K562 (cell line): ENCODE results near the gene AQP5. TPM values are rescaled to one million over a fixed set of nuclear protein-coding genes. Genes with fewer than 3 reads are reported as not detected.

Source experiments
- ATAC-seq: fragments of 200-7000 bp; cut with Tn5 transposase; 3 replicates; pipeline ENCODE4 v1.9.1; 2020; ENCODE audit warnings: moderate library complexity
- BruUV-seq: library from RNA; stranded (reverse); fragments of 400-500 nt; replicated peaks from 2 replicates; lab custom pipeline; 2021; lab: Mats Ljungman, UMichigan
- CTCF ChIA-PET: fragments of 300-600 bp; formaldehyde crosslinking; extraction: SDS; loops from one replicate; lab custom pipeline; 2021; ENCODE audit warnings: low intra/inter-chr PET ratio; lab: Yijun Ruan, JAX
- POLR2A ChIA-PET: fragments of 300-600, 350-650 bp; sonication (Branson Sonifier 250); formaldehyde crosslinking; extraction: SDS; loops from one replicate; lab custom pipeline; 2021; ENCODE audit warnings: antibody characterized with exemption, inconsistent platforms; lab: Yijun Ruan, JAX
- DNase-seq, 4 experiments: peaks; one replicate each; pipeline versions ENCODE4 v3.0.0 to v3.0.0-alpha.2; 2011 to 2018; ENCODE audit warnings: low spot score in 3 of 4, mixed read lengths in 3 of 4; ENCODE audit errors: extremely low read depth in 1 of 4
- FAIRE-seq: peaks from 2 replicates; lab custom pipeline; 2011; peaks lifted over from hg19 to GRCh38; lab: Jason Lieb, UNC
- H2AFZ ChIP-seq: 2 replicates; pipeline ENCODE4 v1.6.0; 2011; ENCODE audit warnings: low read depth, low read length, control low read depth, inconsistent platforms
- H3K27ac ChIP-seq: fragments of 200-600 bp; 3 replicates; pipeline ENCODE4 v1.8.0; 2011; ENCODE audit warnings: low read depth, mild to moderate bottlenecking, control low read depth, inconsistent platforms, low read length, moderate library complexity, mixed read lengths; ENCODE audit errors: extremely low read depth
- H3K27me3 ChIP-seq, 2 experiments: fragments of 300-600 bp in 1 of 2; 2 replicates in 1 of 2; 3 replicates in 1 of 2; pipeline versions ENCODE4 v1.6.0 to v1.8.0; 2011; ENCODE audit warnings: inconsistent platforms in 2 of 2, low read length in 2 of 2, mild to moderate bottlenecking in 1 of 2, mixed read lengths in 1 of 2, moderate library complexity in 1 of 2; ENCODE audit not compliant: control insufficient read depth in 2 of 2, insufficient read depth in 2 of 2
- H3K36me3 ChIP-seq: fragments of 300-600 bp; 3 replicates; pipeline ENCODE4 v1.8.0; 2011; ENCODE audit warnings: mild to moderate bottlenecking, low read length, inconsistent platforms; ENCODE audit not compliant: control insufficient read depth, insufficient read depth
- H3K4me1 ChIP-seq, 2 experiments: fragments of 200-600 bp in 1 of 2; replicated peaks in 1 of 2; 2 replicates in 1 of 2; 3 replicates in 1 of 2; pipeline versions ENCODE4 v1.5.1 to v1.8.0; 2011; ENCODE audit warnings: inconsistent platforms in 2 of 2, low read length in 2 of 2, mild to moderate bottlenecking in 1 of 2, mixed read lengths in 1 of 2, moderate library complexity in 1 of 2; ENCODE audit not compliant: control insufficient read depth in 2 of 2, insufficient read depth in 2 of 2
- H3K4me2 ChIP-seq: 2 replicates; pipeline ENCODE4 v1.6.1; 2011; ENCODE audit warnings: low read length, control low read depth, inconsistent platforms, mixed read lengths; ENCODE audit not compliant: insufficient read depth
- H3K4me3 ChIP-seq: fragments of 200-600 bp; sonication (generic), shearing (Covaris generic); 2 replicates; pipeline ENCODE4 v1.5.1; 2016; ENCODE audit warnings: control low read depth, inconsistent platforms
- H3K79me2 ChIP-seq: fragments of 200-600 bp; 3 replicates; pipeline ENCODE4 v1.8.0; 2011; ENCODE audit warnings: low read length, inconsistent platforms; ENCODE audit not compliant: control insufficient read depth, insufficient read depth
- H3K9ac ChIP-seq, 2 experiments: 2 replicates each; pipeline versions ENCODE4 v1.6.0 to v1.6.1; 2011; ENCODE audit warnings: low read depth in 2 of 2, low read length in 2 of 2, control low read depth in 1 of 2, inconsistent platforms in 1 of 2, mild to moderate bottlenecking in 1 of 2, mixed read lengths in 1 of 2; ENCODE audit not compliant: insufficient read depth in 1 of 2
- H3K9me1 ChIP-seq: one replicate; pipeline ENCODE4 v1.6.0; 2011; ENCODE audit warnings: inconsistent platforms, mild to moderate bottlenecking, low read length, moderate library complexity; ENCODE audit not compliant: control insufficient read depth, insufficient read depth
- H3K9me3 ChIP-seq: replicated peaks from 2 replicates; pipeline ENCODE4 v1.5.1; 2011; ENCODE audit warnings: low read depth, low read length, inconsistent platforms; ENCODE audit not compliant: control insufficient read depth, insufficient read depth
- H4K20me1 ChIP-seq: replicated peaks from 2 replicates; pipeline ENCODE4 v1.6.1; 2011; ENCODE audit warnings: low read length, inconsistent platforms, mixed read lengths; ENCODE audit not compliant: control insufficient read depth, insufficient read depth
- ARID3B ChIP-seq: fragments of 250-450 bp; sonication (Bioruptor Pico); IDR thresholded peaks from 2 replicates; pipeline ENCODE4 v1.4.0; 2020; ENCODE audit warnings: borderline replicate concordance
- BRF2 ChIP-seq: IDR thresholded peaks from 3 replicates; pipeline ENCODE4 v1.6.1; 2011; ENCODE audit warnings: borderline replicate concordance, mild to moderate bottlenecking; ENCODE audit not compliant: insufficient read length, insufficient read depth
- CEBPZ ChIP-seq: fragments of 150-350 bp; IDR thresholded peaks from 2 replicates; pipeline ENCODE4 v1.6.1; 2014; ENCODE audit warnings: low read depth, mild to moderate bottlenecking, low read length, borderline replicate concordance
- FOXP1 ChIP-seq: sonication (generic); formaldehyde crosslinking; IDR thresholded peaks from 2 replicates; pipeline ENCODE4 v1.8.0; 2022; ENCODE audit warnings: mild to moderate bottlenecking, missing genetic modification reagents
- FOXP4 ChIP-seq: sonication (generic); formaldehyde crosslinking; IDR thresholded peaks from 2 replicates; pipeline ENCODE4 v1.8.0; 2022; ENCODE audit warnings: mild to moderate bottlenecking, missing genetic modification reagents, borderline replicate concordance
- HOMEZ ChIP-seq: fragments of 250-450 bp; sonication (Bioruptor Pico); IDR thresholded peaks from 2 replicates; pipeline ENCODE4 v1.4.0; 2020; ENCODE audit warnings: mild to moderate bottlenecking, moderate library complexity
- ZNF274 ChIP-seq: IDR thresholded peaks from 2 replicates; pipeline ENCODE4 v1.6.1; 2011; ENCODE audit warnings: low read depth, mild to moderate bottlenecking, low read length, moderate library complexity, borderline replicate concordance
- ZNF431 ChIP-seq: sonication (generic); formaldehyde crosslinking; IDR thresholded peaks from 2 replicates; pipeline ENCODE4 v1.8.0; 2022; ENCODE audit warnings: mild to moderate bottlenecking, missing genetic modification reagents
- WGBS: fragments of 100-300 bp; shearing (Covaris generic); methylation state at CpG from one replicate; pipeline ENCODE4 v1.1.6; 2016; ENCODE audit warnings: low coverage, mixed read lengths; ENCODE audit not compliant: insufficient coverage; ENCODE audit errors: missing lambda C conversion rate; 5-methylcytosine and 5-hydroxymethylcytosine counted together
- in situ Hi-C: fragments of 300-500 bp; cut with MboI; formaldehyde crosslinking; loops from 4 replicates; pipeline ENCODE4 v1.15.0; 2018; ENCODE audit warnings: inconsistent platforms, mixed read lengths
- intact Hi-C: fragments of 100-400 bp; cut with micrococcal nuclease; formaldehyde crosslinking; loops from 2 replicates; pipeline ENCODE4 v1.14.2; 2022
- polyA plus RNA-seq, 8 experiments: library from polyadenylated mRNA; depleted of rRNA in 4 of 8; stranded (reverse) in 5 of 8; unstranded in 3 of 8; fragments of >200 nt; fragmentation: Nextera tagmentation in 2 of 8; fragmentation: Illumina TruSeq in 1 of 8; extraction: Ambion mirVana in 2 of 8; extraction: Trizol in 1 of 8; gene quantifications; 2 replicates each; pipeline versions ENCODE4 v1.2.1 to v1.2.3, GENCODE V29; 2011 to 2014; ENCODE audit warnings: inconsistent platforms in 1 of 8, missing spikeins in 1 of 8
- total RNA-seq, 7 experiments: library from RNA; depleted of rRNA in 6 of 7; stranded (reverse); fragments of >200 nt in 6 of 7; fragmentation: Illumina TruSeq in 2 of 7; extraction: Trizol in 2 of 7; gene quantifications; 2 replicates each; pipeline versions ENCODE4 v1.2.1 to v1.2.3, GENCODE V29; 2011 to 2021; ENCODE audit warnings: low replicate concordance in 1 of 7

The AQP5 gene
- total and polyA plus RNA-seq, 9 of the 15 experiments (the other 6 are each of a cell fraction or from before 2014, with no cell fraction given): not detected

GRCh38 chr12:49937639-49938300 lies 23.9 kb upstream of the AQP5 start:
- Histone ChIP-seq H3K36me3 (no peaks in the 10 kb centered on the region), H3K9me1 (no peaks in the 10 kb centered on the region), H3K27me3 (no peaks in the 10 kb centered on the region), H3K4me2 (no peak overlapping the region), H4K20me1 (no peaks in the 10 kb centered on the region), H3K27ac (no peak overlapping the region), H3K9me3 (no peaks in the 10 kb centered on the region), H3K79me2 (no peaks in the 10 kb centered on the region), H3K4me3 (no peak overlapping the region), H3K9ac (no peak overlapping the region), H3K4me1 (peaks cover 0 to 3% of the 10 kb centered on the region in 2 experiments; a peak in 2 of 5 replicates), H2AFZ (no peak overlapping the region)
- in situ Hi-C loops (no loop called here), intact Hi-C loops (no loop called here)
- WGBS: 31% methylated on average over 8 of the region's 8 CpGs
- TF ChIP-seq CEBPZ: no peak
- no peak for TF ChIP-seq FOXP1 (CRISPR knock-in tag)
- no peak for TF ChIP-seq ZNF431 (CRISPR knock-in tag)
- no peak for TF ChIP-seq FOXP4
- TF ChIP-seq HOMEZ (CRISPR knock-in tag): no peak
- TF ChIP-seq BRF2: no peak
- TF ChIP-seq ARID3B (CRISPR knock-in tag): no peak
- no peak for TF ChIP-seq ZNF274
- ATAC-seq (no peak), DNase-seq (no peak), FAIRE-seq (no peak)
- no TSS peak for BruUV-seq
- CTCF ChIA-PET: no interaction called here
- POLR2A ChIA-PET: interaction anchor here (0.6 to 1.0 kb wide), 5 partner anchors 9 to 358 kb away, joined by 3 to 4 read pairs (median 3); no protein-coding TSS in a partner anchor
